Neural cell (in vitro differentiated cells): Measurements from ENCODE around the gene LZTR1.

ENCODE experiments used
- CTCF ChIP-seq: fragments of 450-650 bp; IDR thresholded peaks from 2 replicates; pipeline ENCODE4 v1.5.1; 2014; ENCODE audit warnings: antibody characterized with exemption, mild to moderate bottlenecking, moderate library complexity; ENCODE audit not compliant: poor library complexity, severe bottlenecking
- MXI1 ChIP-seq: fragments of 450-650 bp; conservative IDR thresholded peaks from 2 replicates; pipeline ENCODE4 v1.6.1; 2014; ENCODE audit warnings: antibody characterized with exemption, mild to moderate bottlenecking; ENCODE audit not compliant: poor library complexity, severe bottlenecking
- POLR2AphosphoS5 ChIP-seq: IDR thresholded peaks from 2 replicates; pipeline ENCODE4 v1.6.1; 2012
- REST ChIP-seq: IDR thresholded peaks from 2 replicates; pipeline ENCODE4 v1.6.1; 2012; ENCODE audit warnings: borderline replicate concordance
- SMC3 ChIP-seq: fragments of 450-650 bp; conservative IDR thresholded peaks from 2 replicates; pipeline ENCODE4 v1.6.1; 2014; ENCODE audit warnings: antibody characterized with exemption, mild to moderate bottlenecking, moderate library complexity; ENCODE audit not compliant: poor library complexity
- TAF1 ChIP-seq: IDR thresholded peaks from 2 replicates; pipeline ENCODE4 v1.6.1; 2012; ENCODE audit warnings: low read depth

GRCh38 chr22:21032868-21033688, 51.0 kb downstream of the LZTR1 start:
- no peak for TF ChIP-seq POLR2AphosphoS5
- TF ChIP-seq CTCF: no peak
- TF ChIP-seq SMC3: no peak
- no peak for TF ChIP-seq TAF1
- no peak for TF ChIP-seq REST
- no peak for TF ChIP-seq MXI1
